ENCODE results near the gene FAM186B.
"Not testable (repeated sequence)": the region's sequence is repeated elsewhere in the genome, so short reads cannot be mapped to it uniquely, and the experiment has no call there.

The FAM186B gene

GRCh38 chr12:49635036-49635435 is 29.6 kb upstream of the FAM186B start:
- DNase-seq = no peak

- DNase-seq = no peak
These were observed 28.4 kb upstream of the FAM186B start for GRCh38 chr12:49633703-49634345.

- DNase-seq = no peak
These were observed 27.7 kb upstream of the FAM186B start for GRCh38 chr12:49632986-49633702.

GRCh38 chr12:49632401-49632800 is 27.0 kb upstream of the FAM186B start:
- DNase-seq = no peak

GRCh38 chr12:49631336-49631907 is 26.0 kb upstream of the FAM186B start:
- DNase-seq = no peak

GRCh38 chr12:49627752-49628360 is 22.4 kb upstream of the FAM186B start:
- DNase-seq = no peak

GRCh38 chr12:49626836-49627235 is 21.4 kb upstream of the FAM186B start:
- no peak for DNase-seq

- no peak for DNase-seq
These were observed 20.9 kb upstream of the FAM186B start for GRCh38 chr12:49626169-49626835.

- no peak for DNase-seq
These were observed 19.6 kb upstream of the FAM186B start for GRCh38 chr12:49624921-49625577.

- peak; percentile 85 for DNase-seq
These were observed 17.9 kb upstream of the FAM186B start, which contains the start of gene PRPF40B for GRCh38 chr12:49623142-49623904. Gene PRPF40B (plus strand): TSS chr12:49623561. CDS start chr12:49623591, 30 bp downstream.

GRCh38 chr12:49622501-49623141 is 17.2 kb upstream of the FAM186B start:
- DNase-seq = peak; percentile 78

GRCh38 chr12:49621651-49622500 is 16.4 kb upstream of the FAM186B start:
- DNase-seq = no peak

- no peak for DNase-seq
These were observed 13.8 kb upstream of the FAM186B start for GRCh38 chr12:49619286-49619685.

GRCh38 chr12:49618576-49618975 is 13.1 kb upstream of the FAM186B start:
- DNase-seq = no peak

- DNase-seq = no peak
These were observed 11.2 kb upstream of the FAM186B start for GRCh38 chr12:49616533-49617219.

- DNase-seq = no peak
These were observed 10.3 kb upstream of the FAM186B start for GRCh38 chr12:49615725-49616124.

- no peak for DNase-seq
These were observed 6.8 kb upstream of the FAM186B start for GRCh38 chr12:49612210-49612609.

- not testable (repeated sequence) for DNase-seq
These were observed 5.3 kb upstream of the FAM186B start for GRCh38 chr12:49610785-49611184.

GRCh38 chr12:49609875-49610154 is 4.4 kb upstream of the FAM186B start:
- no peak for DNase-seq

All from central memory CD4-positive, alpha-beta T cell (primary cell).